ENCODE data around the gene NUP188.

Gene NUP188, protein sequence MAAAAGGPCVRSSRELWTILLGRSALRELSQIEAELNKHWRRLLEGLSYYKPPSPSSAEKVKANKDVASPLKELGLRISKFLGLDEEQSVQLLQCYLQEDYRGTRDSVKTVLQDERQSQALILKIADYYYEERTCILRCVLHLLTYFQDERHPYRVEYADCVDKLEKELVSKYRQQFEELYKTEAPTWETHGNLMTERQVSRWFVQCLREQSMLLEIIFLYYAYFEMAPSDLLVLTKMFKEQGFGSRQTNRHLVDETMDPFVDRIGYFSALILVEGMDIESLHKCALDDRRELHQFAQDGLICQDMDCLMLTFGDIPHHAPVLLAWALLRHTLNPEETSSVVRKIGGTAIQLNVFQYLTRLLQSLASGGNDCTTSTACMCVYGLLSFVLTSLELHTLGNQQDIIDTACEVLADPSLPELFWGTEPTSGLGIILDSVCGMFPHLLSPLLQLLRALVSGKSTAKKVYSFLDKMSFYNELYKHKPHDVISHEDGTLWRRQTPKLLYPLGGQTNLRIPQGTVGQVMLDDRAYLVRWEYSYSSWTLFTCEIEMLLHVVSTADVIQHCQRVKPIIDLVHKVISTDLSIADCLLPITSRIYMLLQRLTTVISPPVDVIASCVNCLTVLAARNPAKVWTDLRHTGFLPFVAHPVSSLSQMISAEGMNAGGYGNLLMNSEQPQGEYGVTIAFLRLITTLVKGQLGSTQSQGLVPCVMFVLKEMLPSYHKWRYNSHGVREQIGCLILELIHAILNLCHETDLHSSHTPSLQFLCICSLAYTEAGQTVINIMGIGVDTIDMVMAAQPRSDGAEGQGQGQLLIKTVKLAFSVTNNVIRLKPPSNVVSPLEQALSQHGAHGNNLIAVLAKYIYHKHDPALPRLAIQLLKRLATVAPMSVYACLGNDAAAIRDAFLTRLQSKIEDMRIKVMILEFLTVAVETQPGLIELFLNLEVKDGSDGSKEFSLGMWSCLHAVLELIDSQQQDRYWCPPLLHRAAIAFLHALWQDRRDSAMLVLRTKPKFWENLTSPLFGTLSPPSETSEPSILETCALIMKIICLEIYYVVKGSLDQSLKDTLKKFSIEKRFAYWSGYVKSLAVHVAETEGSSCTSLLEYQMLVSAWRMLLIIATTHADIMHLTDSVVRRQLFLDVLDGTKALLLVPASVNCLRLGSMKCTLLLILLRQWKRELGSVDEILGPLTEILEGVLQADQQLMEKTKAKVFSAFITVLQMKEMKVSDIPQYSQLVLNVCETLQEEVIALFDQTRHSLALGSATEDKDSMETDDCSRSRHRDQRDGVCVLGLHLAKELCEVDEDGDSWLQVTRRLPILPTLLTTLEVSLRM (N-terminal part only)

DNA sequence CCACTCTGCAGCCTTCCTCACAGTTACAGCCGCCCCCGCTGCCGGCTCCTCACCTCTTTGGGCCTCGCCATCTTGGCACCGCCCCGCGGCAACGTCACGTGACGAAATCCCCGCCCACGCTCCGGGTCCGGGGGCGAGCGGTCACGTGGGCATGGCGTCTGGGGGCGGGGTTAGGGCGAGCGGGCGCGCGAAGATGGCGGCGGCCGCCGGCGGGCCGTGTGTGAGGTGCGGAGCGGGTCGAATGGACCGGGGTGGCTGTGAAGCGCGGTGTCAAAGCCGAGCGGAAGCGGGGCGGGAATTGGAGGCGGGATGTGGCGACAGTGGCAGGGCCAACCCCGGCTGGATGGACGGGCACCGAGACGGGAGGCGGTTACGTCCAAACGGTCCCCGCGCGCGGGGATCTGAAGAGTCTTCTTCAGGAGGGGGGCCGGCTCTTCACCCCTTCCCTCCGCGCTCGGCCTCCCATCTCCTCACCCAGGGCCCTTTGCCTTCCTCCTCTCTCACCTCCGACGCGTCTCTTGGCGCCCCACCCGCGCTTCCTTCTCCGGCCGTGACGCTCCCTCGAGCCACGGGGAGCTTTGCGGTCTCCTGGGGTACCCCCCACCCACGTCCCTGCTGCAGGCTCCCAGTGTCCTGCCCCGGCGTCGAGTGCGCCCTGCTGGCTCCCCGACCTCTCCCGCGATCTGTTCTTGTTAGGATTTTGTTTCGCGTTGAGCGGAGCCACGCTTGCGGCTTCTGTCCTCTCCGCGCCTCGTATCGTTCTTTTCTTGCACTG lies at the start of gene NUP188, which contains the start of gene DOLK:
Gene NUP188, plus strand, starts transcription at position 173 of the 775 bp plus-strand sequence. Its CDS starts 21 bp downstream, at position 194.
Gene DOLK, minus strand, starts transcription at position 77 of the 775 bp plus-strand sequence. CDS start 300 bp downstream, outside the sequence.
- no peaks in the 10 kb centered on the region for H3K9me3 ChIP-seq (ENCODE audit: control insufficient read depth in 1 of 2, low read length in 2 of 2)
- H3K4me3 ChIP-seq (ENCODE audit: low read depth in 1 of 2, low read length in 2 of 2): peak within 1 kb of the TSS; percentile 91 to 93
- H3K27ac ChIP-seq (ENCODE audit: low read length): peak within 1 kb of the TSS; percentile 96
- H3K36me3 ChIP-seq (ENCODE audit: control insufficient read depth in 1 of 2, insufficient read depth in 2 of 2, low read length in 2 of 2): peaks cover 10 to 13% of the 10 kb centered on the region in 2 donors
- no peaks in the 10 kb centered on the region for H3K27me3 ChIP-seq (ENCODE audit: low read depth, low read length)
- peaks cover 6 to 17% of the 10 kb centered on the region in 2 donors for H3K4me1 ChIP-seq (ENCODE audit: control insufficient read depth in 1 of 2, insufficient read depth in 2 of 2, low read length in 2 of 2)

DNA sequence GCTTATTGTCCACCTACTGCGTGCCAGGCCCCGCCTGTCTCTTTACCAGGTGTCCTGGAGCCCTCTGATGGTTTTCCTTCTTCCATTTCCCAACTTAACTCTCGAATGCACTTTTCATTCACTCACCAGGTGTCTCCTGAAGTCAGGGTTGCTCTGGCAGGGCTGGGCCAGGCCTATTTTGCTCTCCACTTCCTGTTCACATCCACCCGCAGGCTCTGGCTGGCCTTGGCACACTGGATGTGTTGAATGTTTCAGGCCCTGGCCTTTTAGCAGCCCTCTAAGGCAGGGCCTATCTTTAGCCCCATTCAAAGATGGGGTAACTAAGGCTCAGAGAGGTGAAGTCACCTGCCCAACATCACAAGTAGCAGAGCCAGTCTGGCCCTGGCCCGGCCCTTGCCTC lies 49.1 kb upstream of the NUP188 start:
- H3K4me1 ChIP-seq (ENCODE audit: control insufficient read depth in 1 of 2, insufficient read depth in 2 of 2, low read length in 2 of 2): peaks cover 6 to 8% of the 10 kb centered on the region in 2 donors
- no peak overlapping the region for H3K4me3 ChIP-seq (ENCODE audit: low read depth in 1 of 2, low read length in 2 of 2)
- H3K27me3 ChIP-seq (ENCODE audit: low read depth, low read length): no peaks in the 10 kb centered on the region
- H3K9me3 ChIP-seq (ENCODE audit: control insufficient read depth in 1 of 2, low read length in 2 of 2): no peaks in the 10 kb centered on the region
- peaks cover 0 to 29% of the 10 kb centered on the region in 2 donors for H3K36me3 ChIP-seq (ENCODE audit: control insufficient read depth in 1 of 2, insufficient read depth in 2 of 2, low read length in 2 of 2)
- H3K27ac ChIP-seq (ENCODE audit: low read length): no peak overlapping the region

DNA sequence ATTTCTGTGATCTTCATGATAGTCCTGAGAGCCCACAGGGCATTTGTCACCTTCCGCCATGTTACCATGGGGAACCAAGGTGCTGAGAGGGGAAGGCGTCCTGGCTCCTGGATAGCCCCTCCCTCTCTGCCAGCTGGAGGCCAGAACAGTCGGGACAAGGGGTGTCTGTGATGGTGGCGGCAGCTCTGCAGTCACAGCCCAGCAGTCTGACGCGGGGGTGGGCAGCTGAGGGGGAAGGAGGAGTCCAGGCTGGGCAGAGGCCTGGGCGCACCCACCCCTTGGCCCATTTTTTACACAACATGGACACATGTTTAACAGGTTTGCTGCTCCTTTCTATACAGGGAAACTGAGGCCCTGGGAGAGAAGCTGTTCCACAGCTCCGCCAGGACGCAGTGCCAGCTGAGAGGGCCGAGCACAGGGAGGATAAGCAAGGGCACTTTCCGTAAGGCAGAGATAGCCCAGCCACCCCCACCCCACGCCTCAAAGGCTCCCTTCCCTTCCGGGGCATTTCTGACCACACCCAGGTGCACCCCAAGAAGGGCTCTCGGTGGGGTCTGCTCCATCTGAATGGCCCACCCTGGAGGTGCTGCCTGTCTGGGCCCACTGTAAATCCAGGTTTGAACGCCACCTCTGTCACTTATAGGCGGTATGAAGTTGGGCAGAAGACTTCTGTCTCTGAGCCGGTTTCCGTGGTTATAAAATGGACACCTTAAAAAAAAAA lies 48.5 kb upstream of the NUP188 start:
- Histone ChIP-seq H3K4me3 (ENCODE audit: low read depth in 1 of 2, low read length in 2 of 2) (no peak overlapping the region), H3K9me3 (ENCODE audit: control insufficient read depth in 1 of 2, low read length in 2 of 2) (no peaks in the 10 kb centered on the region), H3K27me3 (ENCODE audit: low read depth, low read length) (no peaks in the 10 kb centered on the region), H3K36me3 (ENCODE audit: control insufficient read depth in 1 of 2, insufficient read depth in 2 of 2, low read length in 2 of 2) (peaks cover 0 to 29% of the 10 kb centered on the region in 2 donors), H3K4me1 (ENCODE audit: control insufficient read depth in 1 of 2, insufficient read depth in 2 of 2, low read length in 2 of 2) (peaks cover 5 to 8% of the 10 kb centered on the region in 2 donors), H3K27ac (ENCODE audit: low read length) (no peak overlapping the region)

DNA sequence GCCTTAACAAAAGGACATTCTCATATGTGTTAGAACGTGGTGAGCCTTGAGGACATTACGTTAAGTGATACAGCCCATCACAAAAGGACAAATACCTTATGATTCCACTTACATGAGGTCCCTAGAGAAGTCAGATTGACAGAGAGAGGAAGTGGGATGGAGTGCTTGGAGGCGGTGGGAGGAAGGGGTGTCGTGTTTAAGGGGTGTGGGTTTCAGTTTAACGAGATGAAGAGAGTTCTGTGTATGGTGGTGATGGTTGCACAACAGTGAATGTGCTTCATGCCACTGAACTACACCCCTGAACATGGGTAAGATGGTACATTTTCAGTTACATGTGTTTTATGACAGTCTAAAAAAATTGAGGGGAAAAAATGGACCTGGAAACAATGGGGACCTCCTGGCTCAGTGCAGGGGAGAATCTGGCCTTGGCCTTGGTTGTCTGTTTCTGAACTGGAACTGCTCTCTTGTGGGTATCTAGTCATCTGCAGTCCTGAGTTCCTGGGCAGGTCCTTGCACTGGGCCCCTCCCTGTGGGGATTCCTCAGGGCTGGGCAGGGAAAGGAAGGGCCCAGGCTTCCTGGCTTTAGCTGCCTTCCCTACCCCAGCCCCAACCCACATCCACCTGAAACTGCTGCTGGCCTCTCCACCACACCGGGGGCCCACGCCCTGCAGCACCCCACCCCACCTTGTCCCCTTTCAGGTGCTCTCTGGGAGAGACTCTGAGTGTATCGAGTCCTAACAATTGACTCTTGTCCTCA lies 47.8 kb upstream of the NUP188 start:
- Histone ChIP-seq H3K4me1 (ENCODE audit: control insufficient read depth in 1 of 2, insufficient read depth in 2 of 2, low read length in 2 of 2) (peaks cover 5 to 8% of the 10 kb centered on the region in 2 donors), H3K27me3 (ENCODE audit: low read depth, low read length) (no peaks in the 10 kb centered on the region), H3K9me3 (ENCODE audit: control insufficient read depth in 1 of 2, low read length in 2 of 2) (no peaks in the 10 kb centered on the region), H3K27ac (ENCODE audit: low read length) (no peak overlapping the region), H3K36me3 (ENCODE audit: control insufficient read depth in 1 of 2, insufficient read depth in 2 of 2, low read length in 2 of 2) (peaks cover 0 to 29% of the 10 kb centered on the region in 2 donors), H3K4me3 (ENCODE audit: low read depth in 1 of 2, low read length in 2 of 2) (no peak overlapping the region)

DNA sequence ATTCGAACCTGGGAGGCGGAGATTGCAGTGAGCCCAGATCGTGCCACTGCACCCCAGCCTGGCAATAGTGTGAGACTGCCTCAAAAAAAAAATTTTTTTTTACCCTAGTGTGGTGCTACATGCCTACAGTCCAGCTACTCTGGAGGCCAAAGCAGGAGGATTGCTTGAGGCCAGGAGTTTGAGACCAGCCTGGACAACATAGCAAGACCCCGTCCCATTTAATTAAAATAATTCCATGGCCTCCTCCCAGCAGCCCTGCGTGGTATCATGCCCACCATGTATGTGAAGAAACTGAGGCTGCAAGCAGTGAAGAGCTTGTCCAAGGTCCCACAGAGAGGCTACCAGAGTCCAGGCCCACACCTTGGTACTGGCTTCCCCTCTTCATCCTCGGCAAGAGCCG lies 46.1 kb upstream of the NUP188 start:
- Histone ChIP-seq H3K27ac (ENCODE audit: low read length) (no peak overlapping the region), H3K4me3 (ENCODE audit: low read depth in 1 of 2, low read length in 2 of 2) (no peak overlapping the region), H3K9me3 (ENCODE audit: control insufficient read depth in 1 of 2, low read length in 2 of 2) (no peaks in the 10 kb centered on the region), H3K27me3 (ENCODE audit: low read depth, low read length) (no peaks in the 10 kb centered on the region), H3K36me3 (ENCODE audit: control insufficient read depth in 1 of 2, insufficient read depth in 2 of 2, low read length in 2 of 2) (peaks cover 0 to 22% of the 10 kb centered on the region in 2 donors), H3K4me1 (ENCODE audit: control insufficient read depth in 1 of 2, insufficient read depth in 2 of 2, low read length in 2 of 2) (peaks cover 5 to 8% of the 10 kb centered on the region in 2 donors)

DNA sequence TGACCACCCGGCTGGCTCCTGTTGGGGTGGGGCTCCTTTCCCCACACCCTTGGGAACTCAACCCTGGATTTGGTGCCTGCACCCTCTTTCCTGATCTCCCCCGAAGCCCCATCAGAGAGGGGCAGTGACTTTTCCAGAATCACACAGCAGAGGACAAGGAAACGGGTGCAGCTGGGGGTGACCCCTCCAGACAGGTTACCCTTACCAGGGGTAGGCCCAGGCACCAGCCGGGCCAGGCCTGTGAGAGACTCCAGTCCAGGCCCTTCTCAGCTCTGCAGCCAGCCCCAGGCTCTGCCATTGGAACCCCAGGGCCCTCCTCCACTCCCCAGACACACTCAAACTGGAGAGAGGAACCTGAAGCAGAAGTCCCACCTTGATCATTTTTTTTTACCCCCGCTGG lies 45.7 kb upstream of the NUP188 start:
- Histone ChIP-seq H3K36me3 (ENCODE audit: control insufficient read depth in 1 of 2, insufficient read depth in 2 of 2, low read length in 2 of 2) (peaks cover 0 to 21% of the 10 kb centered on the region in 2 donors), H3K4me1 (ENCODE audit: control insufficient read depth in 1 of 2, insufficient read depth in 2 of 2, low read length in 2 of 2) (peaks cover 5 to 8% of the 10 kb centered on the region in 2 donors), H3K27me3 (ENCODE audit: low read depth, low read length) (no peaks in the 10 kb centered on the region), H3K9me3 (ENCODE audit: control insufficient read depth in 1 of 2, low read length in 2 of 2) (no peaks in the 10 kb centered on the region), H3K4me3 (ENCODE audit: low read depth in 1 of 2, low read length in 2 of 2) (no peak overlapping the region), H3K27ac (ENCODE audit: low read length) (no peak overlapping the region)

DNA sequence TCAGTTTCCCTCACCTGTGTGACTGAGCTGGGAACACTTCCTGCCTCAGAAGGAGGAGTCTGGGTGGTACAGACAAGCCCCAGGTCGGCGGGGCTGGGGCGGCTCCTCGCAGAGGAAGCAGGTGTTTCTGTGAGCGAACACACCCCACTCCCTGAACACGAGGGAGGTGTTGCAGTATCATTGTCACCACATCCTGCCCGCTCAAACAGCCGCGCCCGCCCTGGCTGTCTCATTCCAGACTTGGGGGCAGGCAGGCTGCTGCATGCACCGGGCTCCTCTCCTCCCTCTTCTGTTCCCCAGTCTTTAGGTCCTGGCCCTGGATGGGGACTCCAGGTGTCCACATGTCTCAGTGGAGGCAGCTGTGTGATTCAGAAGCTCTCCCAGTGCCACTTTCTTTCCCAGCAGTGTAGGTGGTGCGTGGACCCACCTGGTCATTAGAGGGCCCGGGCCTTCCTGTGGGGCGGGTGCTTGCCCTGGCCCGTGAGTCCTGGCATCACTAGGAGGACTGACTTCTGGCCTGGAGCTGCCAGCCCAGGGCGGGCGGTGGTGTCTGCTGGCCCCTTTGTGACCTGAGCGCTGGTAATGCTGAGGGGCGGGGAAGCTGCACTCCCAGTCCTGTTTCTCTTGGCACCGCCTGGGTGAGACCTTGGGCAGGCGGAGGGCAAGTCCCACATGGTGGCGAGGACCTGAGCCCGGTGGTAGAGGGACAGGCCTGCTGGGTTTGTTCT lies 45.0 kb upstream of the NUP188 start:
- Histone ChIP-seq H3K4me1 (ENCODE audit: control insufficient read depth in 1 of 2, insufficient read depth in 2 of 2, low read length in 2 of 2) (peaks cover 5 to 8% of the 10 kb centered on the region in 2 donors), H3K27ac (ENCODE audit: low read length) (no peak overlapping the region), H3K9me3 (ENCODE audit: control insufficient read depth in 1 of 2, low read length in 2 of 2) (no peaks in the 10 kb centered on the region), H3K27me3 (ENCODE audit: low read depth, low read length) (no peaks in the 10 kb centered on the region), H3K36me3 (ENCODE audit: control insufficient read depth in 1 of 2, insufficient read depth in 2 of 2, low read length in 2 of 2) (peaks cover 2 to 20% of the 10 kb centered on the region in 2 donors), H3K4me3 (ENCODE audit: low read depth in 1 of 2, low read length in 2 of 2) (no peak overlapping the region)

DNA sequence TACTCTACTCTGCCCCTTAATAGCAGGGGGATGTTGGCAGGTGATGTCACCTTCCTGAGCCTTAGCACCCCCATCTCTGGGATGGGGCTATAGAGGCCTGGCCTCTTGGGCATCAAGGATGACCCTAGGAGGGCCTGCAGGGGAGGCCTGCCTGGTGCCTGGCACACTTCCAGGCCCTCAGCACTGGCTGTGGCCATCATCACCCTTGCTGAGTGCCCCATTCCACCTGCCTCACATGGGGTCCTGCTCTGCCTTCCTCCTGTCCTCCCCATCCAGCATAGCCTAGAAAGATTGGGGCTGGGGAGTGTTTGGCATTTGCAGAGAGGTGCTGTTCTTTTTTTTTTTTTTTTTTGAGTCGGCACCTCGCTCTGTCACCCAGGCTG lies 44.4 kb upstream of the NUP188 start:
- no peaks in the 10 kb centered on the region for H3K9me3 ChIP-seq (ENCODE audit: control insufficient read depth in 1 of 2, low read length in 2 of 2)
- H3K27ac ChIP-seq (ENCODE audit: low read length): no peak overlapping the region
- no peaks in the 10 kb centered on the region for H3K27me3 ChIP-seq (ENCODE audit: low read depth, low read length)
- H3K36me3 ChIP-seq (ENCODE audit: control insufficient read depth in 1 of 2, insufficient read depth in 2 of 2, low read length in 2 of 2): peaks cover 8 to 25% of the 10 kb centered on the region in 2 donors
- peaks cover 5 to 8% of the 10 kb centered on the region in 2 donors for H3K4me1 ChIP-seq (ENCODE audit: control insufficient read depth in 1 of 2, insufficient read depth in 2 of 2, low read length in 2 of 2)
- no peak overlapping the region for H3K4me3 ChIP-seq (ENCODE audit: low read depth in 1 of 2, low read length in 2 of 2)
